T-helper 1 cell treated with Interleukin-12 subunit alpha and Interleukin-12 subunit beta and Interleukin-4 antibody, amounts not matched to agents 30 ng/mL and 1 ng/mL, for 36 hours (primary cell): Measurements from ENCODE around the gene RHOT1. TPM values are rescaled to one million over a fixed set of nuclear protein-coding genes. Genes with fewer than 3 reads are reported as not detected.

Experiments used
- intact Hi-C: fragments of 100-400 bp; cut with micrococcal nuclease; formaldehyde crosslinking; loops from one replicate; pipeline ENCODE4 v1.15.1; 2024
- total RNA-seq: library from RNA; stranded (reverse); gene quantifications from 2 replicates; pipeline ENCODE4 v1.2.3, GENCODE V29; 2022

RHOT1 gene
- total RNA-seq, 1 donor from 2014 or later, result 28.1 TPM

- intact Hi-C loops, result no loop called here
Measured at GRCh38 chr17:32266389-32267301, 124.3 kb downstream of the RHOT1 start.

GRCh38 chr17:32267690-32268205 lies 125.4 kb downstream of the RHOT1 start:
- intact Hi-C loops, result no loop called here

- intact Hi-C loops, result no loop called here
Measured at GRCh38 chr17:32268734-32269288, 126.5 kb downstream of the RHOT1 start.

- intact Hi-C loops, result no loop called here
Measured at GRCh38 chr17:32269377-32269776, 127.1 kb downstream of the RHOT1 start.

GRCh38 chr17:32271844-32272243 lies 129.5 kb downstream of the RHOT1 start:
- intact Hi-C loops, result no loop called here

- intact Hi-C loops, result no loop called here
Measured at GRCh38 chr17:32274101-32274500, 131.8 kb downstream of the RHOT1 start.

- intact Hi-C loops, result no loop called here
Measured at GRCh38 chr17:32274643-32275042, 132.3 kb downstream of the RHOT1 start.

Other genes starting within 250 kb of the RHOT1 start
- gene UTP6, start 240.8 kb upstream of the RHOT1 start, total RNA-seq, result 89.0 and 94.8 TPM in 2 replicates
- gene SUZ12, start 205.5 kb upstream of the RHOT1 start, total RNA-seq, result 57.7 and 59.3 TPM in 2 replicates
- gene LRRC37B, start 135.1 kb upstream of the RHOT1 start, total RNA-seq, result 36.0 and 37.8 TPM in 2 replicates
- 0.07 and 0.32 TPM in 2 replicates for gene RHBDL3, start 123.3 kb downstream of the RHOT1 start, total RNA-seq
- gene C17orf75, start 199.7 kb downstream of the RHOT1 start, total RNA-seq, result 24.6 and 31.6 TPM in 2 replicates
- gene ZNF207, start 207.7 kb downstream of the RHOT1 start, total RNA-seq, result 281 and 292 TPM in 2 replicates